Ovary (tissue), 9 donors: ENCODE results near the gene MBL2. TPM values are rescaled to one million over a fixed set of nuclear protein-coding genes. Genes with fewer than 3 reads are reported as not detected.

ENCODE experiments used
- DNase-seq, 5 donors: peaks; one replicate each; pipeline ENCODE4 v3.0.0-alpha.2; 2019 to 2020
- H3K27ac ChIP-seq, 2 donors: fragments of 200-600 bp; one replicate each; pipeline versions ENCODE4 v1.5.1 to v1.8.0; 2019 to 2022
- H3K27me3 ChIP-seq: fragments of 200-600 bp; one replicate; pipeline ENCODE4 v1.8.0; 2022
- H3K36me3 ChIP-seq: fragments of 200-600 bp; sonication (generic); one replicate; pipeline ENCODE4 v1.5.1; 2019
- H3K4me1 ChIP-seq: one replicate; pipeline ENCODE4 v1.8.1; 2013; ENCODE audit warnings: mild to moderate bottlenecking, moderate library complexity; ENCODE audit not compliant: insufficient read depth
- H3K4me3 ChIP-seq: fragments of 200-600 bp; sonication (generic); one replicate; pipeline ENCODE4 v1.5.1; 2017
- H3K9me3 ChIP-seq, 2 donors: fragments of 200-600 bp in 1 of 2; sonication (generic) in 1 of 2; one replicate each; pipeline versions ENCODE4 v1.5.1 to v1.8.1; 2013 to 2019; ENCODE audit warnings: mild to moderate bottlenecking in 1 of 2, moderate library complexity in 1 of 2
- CTCF ChIP-seq, 3 donors: fragments of 450-650 bp in 2 of 3; fragments of 200-600 bp in 1 of 3; IDR thresholded peaks; one replicate each; pipeline versions ENCODE4 v1.5.1 to v1.8.0; 2016 to 2022; ENCODE audit warnings: antibody characterized with exemption in 3 of 3, mild to moderate bottlenecking in 1 of 3
- EP300 ChIP-seq: sonication (generic); formaldehyde crosslinking; IDR thresholded peaks from one replicate; pipeline ENCODE4 v1.6.1; 2017; ENCODE audit warnings: antibody characterized with exemption
- POLR2A ChIP-seq: fragments of 450-650 bp; IDR thresholded peaks from one replicate; pipeline ENCODE4 v1.6.1; 2017; ENCODE audit warnings: antibody characterized with exemption, mild to moderate bottlenecking, moderate library complexity
- WGBS, 3 donors: extraction: QIAGEN DNeasy Blood & Tissue Kit in 1 of 3; methylation state at CpG; one replicate each; pipeline versions ENCODE4 v1.1.5 to v1.1.7; 2013 to 2017; 5-methylcytosine and 5-hydroxymethylcytosine counted together
- intact Hi-C, 4 donors: fragments of 100-400 bp; cut with DNase I; formaldehyde crosslinking; loops; one replicate each; pipeline versions ENCODE4 v1.11.0 to v1.15.1; 2022 to 2023
- polyA plus RNA-seq, 2 donors: library from polyadenylated mRNA; stranded (reverse); fragments of 200-250 nt in 1 of 2; fragments of 350-450 nt in 1 of 2; fragmentation: Illumina TruSeq in 1 of 2; extraction: RNeasy Lipid Tissue Mini Kit (QIAGEN cat#74804) in 1 of 2; gene quantifications; one replicate each; pipeline ENCODE4 v1.2.3, GENCODE V29; 2013 to 2014
- total RNA-seq, 7 donors: library from RNA; depleted of rRNA in 2 of 7; stranded (reverse); fragments of >200 nt in 2 of 7; fragmentation: NEBNext Ultra II Directional in 3 of 7; extraction: Animal tissue kit (Norgen Biotek cat#: 25700) in 3 of 7; gene quantifications; one replicate each; pipeline versions ENCODE4 v1.1.0 to v1.2.4, GENCODE V29; 2016 to 2023
- donor health status: DM: no; HTN: no; CAD: no; lungs with moderate emphysema.
- donor health status: DM: no; HTN: no; CAD: no.
- donor health status: Bipolar disorder and iron deficiency.
- donor health status: DM: yes; HTN: yes; CAD: no.
- donor health status: DM: no; HTN: no; CAD: no.
- donor health status: DM: yes; HTN: yes; CAD: no.

MBL2 gene
- total and polyA plus RNA-seq, 9 donors, result not detected

DNA sequence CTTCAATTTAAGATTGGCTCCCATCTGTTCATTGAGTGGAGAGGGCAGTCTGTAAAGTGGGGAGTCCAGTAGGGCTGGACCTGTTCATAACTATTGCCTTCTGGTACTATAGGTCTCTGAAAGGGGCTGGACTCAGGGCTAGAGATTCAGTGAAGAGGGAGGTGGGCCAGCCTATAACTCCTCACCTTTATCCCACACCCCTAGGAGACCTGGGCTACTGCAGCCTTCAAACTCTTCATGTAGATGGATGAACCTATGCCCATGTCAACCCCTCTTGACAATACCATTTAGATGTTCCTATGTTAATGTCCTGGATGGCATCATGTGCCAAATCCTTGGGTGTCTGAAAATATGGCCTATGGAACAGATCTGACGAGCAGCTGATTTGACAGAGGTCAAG, 22.0 kb downstream of the MBL2 start:
- no peaks in the 10 kb centered on the region for H3K36me3 ChIP-seq
- WGBS, 3 donors, result 50 to 71% (median 55%) methylated on average over 1 of the region's 1 CpG
- H3K4me3 ChIP-seq, result no peak overlapping the region
- intact Hi-C loops, result loop anchor here in 1 of 4 donors (5.0 kb wide), 1 partner anchor 1832 kb away; no protein-coding TSS in a partner anchor
- no peak for TF ChIP-seq CTCF (IDR thresholded peaks at IDR 0.05)
- no peak for TF ChIP-seq EP300
- no peak for TF ChIP-seq POLR2A
- H3K27ac ChIP-seq, result no peak overlapping the region
- no peaks in the 10 kb centered on the region for H3K27me3 ChIP-seq
- no peaks in the 10 kb centered on the region for H3K9me3 ChIP-seq
- H3K4me1 ChIP-seq, result no peaks in the 10 kb centered on the region
- DNase-seq, result no peak

DNA sequence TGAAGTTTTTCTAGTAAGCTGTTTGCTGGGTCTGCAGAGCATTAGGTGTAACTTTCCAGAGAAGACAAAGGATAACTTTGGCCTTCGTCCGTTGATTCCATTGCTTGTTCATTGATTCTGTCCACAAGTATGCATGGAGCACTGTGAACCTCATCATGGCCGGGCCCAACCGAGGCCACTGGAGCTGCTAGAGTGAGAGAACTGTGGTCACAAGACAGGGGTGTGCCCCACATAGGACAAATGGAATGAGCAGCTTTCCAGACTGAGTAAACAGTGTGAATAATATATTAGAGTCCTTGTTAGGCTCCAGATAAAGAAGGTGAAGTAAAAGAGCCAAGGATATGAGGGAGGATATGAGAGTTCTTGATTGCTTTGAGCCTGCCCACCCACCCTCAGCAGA, 24.9 kb downstream of the MBL2 start:
- TF ChIP-seq EP300 (no peak), POLR2A (no peak), CTCF (IDR thresholded peaks at IDR 0.05) (no peak)
- no peak overlapping the region for H3K27ac ChIP-seq
- no peak overlapping the region for H3K4me3 ChIP-seq
- no peaks in the 10 kb centered on the region for H3K4me1 ChIP-seq
- intact Hi-C loops, result no loop called here
- H3K27me3 ChIP-seq, result no peaks in the 10 kb centered on the region
- H3K36me3 ChIP-seq, result no peaks in the 10 kb centered on the region
- 82 to 98% (median 92%) methylated on average over 4 of the region's 4 CpGs for WGBS, 3 donors
- no peaks in the 10 kb centered on the region for H3K9me3 ChIP-seq
- DNase-seq, result no peak

DNA sequence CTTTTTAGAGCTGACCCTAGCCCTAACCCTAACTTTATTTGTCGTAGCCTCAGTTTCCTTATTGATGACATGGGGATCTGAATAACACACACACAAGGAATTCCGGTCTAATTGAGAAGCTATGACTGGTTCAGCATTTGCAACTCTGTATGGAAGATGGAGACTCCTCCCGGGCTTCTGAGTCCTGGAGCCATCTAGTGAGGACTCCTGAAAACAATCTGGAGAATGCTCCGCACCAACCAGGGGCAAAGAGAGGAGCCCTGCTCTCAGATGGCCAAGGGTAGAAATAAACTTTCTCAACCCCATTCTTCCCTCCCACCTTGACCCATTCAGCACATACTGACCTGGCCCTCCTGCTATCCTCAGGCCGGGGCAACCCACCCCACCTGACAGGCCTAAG, 26.4 kb downstream of the MBL2 start:
- H3K4me1 ChIP-seq, result no peaks in the 10 kb centered on the region
- WGBS, 3 donors, result 79 to 89% (median 85%) methylated on average over 5 of the region's 5 CpGs

GRCh38 chr10:52744057-52744805, 28.4 kb downstream of the MBL2 start:
- Histone ChIP-seq H3K9me3 (no peaks in the 10 kb centered on the region), H3K36me3 (no peaks in the 10 kb centered on the region), H3K4me1 (no peaks in the 10 kb centered on the region), H3K4me3 (no peak overlapping the region), H3K27me3 (no peaks in the 10 kb centered on the region), H3K27ac (no peak overlapping the region)
- 58 to 93% (median 91%) methylated on average over 8 of the region's 8 CpGs for WGBS, 3 donors
- DNase-seq, result no peak
- no peak for TF ChIP-seq POLR2A
- TF ChIP-seq CTCF (IDR thresholded peaks at IDR 0.05), result no peak
- no peak for TF ChIP-seq EP300
- intact Hi-C loops, result no loop called here

More for the DNA sequence above, 26.4 kb downstream of the MBL2 start:
- H3K36me3 ChIP-seq, result no peaks in the 10 kb centered on the region
- no peak overlapping the region for H3K27ac ChIP-seq
- no peak for TF ChIP-seq EP300
- no peak for TF ChIP-seq CTCF (IDR thresholded peaks at IDR 0.05)
- TF ChIP-seq POLR2A, result no peak
- H3K4me3 ChIP-seq, result no peak overlapping the region
- DNase-seq, result no peak
- H3K27me3 ChIP-seq, result no peaks in the 10 kb centered on the region
- no peaks in the 10 kb centered on the region for H3K9me3 ChIP-seq
- intact Hi-C loops, result no loop called here
